ENCODE measurements around the gene PPP1CB.

- TF ChIP-seq ZNF384 (IDR thresholded peaks at IDR 0.05) (no peak), PKNOX1 (IDR thresholded peaks at IDR 0.05) (no peak), SUZ12 (IDR thresholded peaks at IDR 0.05) (no peak), L3MBTL2 (conservative IDR thresholded peaks at IDR 0.05) (no peak)
Measured at GRCh38 chr2:28736034-28736433, 15.6 kb upstream of the PPP1CB start.
